ENCODE results near the gene CIZ1.

CIZ1 gene

DNA sequence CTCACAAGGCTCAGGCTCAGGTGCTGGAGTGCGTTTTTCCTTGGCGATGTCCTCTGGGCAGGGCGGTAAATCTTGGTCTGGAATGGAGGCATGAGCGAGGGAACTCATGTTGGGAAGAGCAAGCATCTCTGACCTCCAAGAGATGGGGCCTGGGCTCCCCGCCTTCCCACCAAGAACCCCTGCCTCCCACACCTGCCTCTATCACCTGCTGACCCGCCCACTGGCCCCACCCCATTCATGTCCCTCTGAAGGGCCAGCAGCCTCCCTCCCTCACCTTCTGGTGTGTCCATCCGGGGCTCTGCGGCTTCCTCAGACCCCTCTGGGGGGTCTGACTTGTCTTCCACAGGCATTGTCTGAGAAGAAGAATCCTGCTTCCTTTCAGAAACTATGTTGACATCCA lies 10.9 kb downstream of the CIZ1 start:
- H3K4me3 ChIP-seq (ENCODE audit: insufficient read length, low read depth): no peak overlapping the region
- peaks cover 7% of the 10 kb centered on the region; the same call in 1 of the 2 replicates for H3K9me3 ChIP-seq (ENCODE audit: insufficient read depth, low read length)
- H3K4me1 ChIP-seq (ENCODE audit: insufficient read depth, insufficient read length): peaks cover 15% of the 10 kb centered on the region
- peaks cover 74% of the 10 kb centered on the region for H3K36me3 ChIP-seq (ENCODE audit: insufficient read depth, insufficient read length, low read length)
- TF ChIP-seq YY1 (IDR thresholded peaks at IDR 0.05; ENCODE audit: insufficient read depth, insufficient read length): no peak
- TF ChIP-seq SUZ12 (IDR thresholded peaks at IDR 0.05; ENCODE audit: extremely low read depth, insufficient read depth, insufficient read length): no peak
- TF ChIP-seq ZNF274 (IDR thresholded peaks at IDR 0.05; ENCODE audit: low read depth, low read length): no peak
- no peak for DNase-seq (ENCODE audit: low read depth, low spot score)
- no peaks in the 10 kb centered on the region for H3K27me3 ChIP-seq (ENCODE audit: insufficient read depth, insufficient read length)
- no peak overlapping the region for H3K9ac ChIP-seq (ENCODE audit: insufficient read length, low read depth)

DNA sequence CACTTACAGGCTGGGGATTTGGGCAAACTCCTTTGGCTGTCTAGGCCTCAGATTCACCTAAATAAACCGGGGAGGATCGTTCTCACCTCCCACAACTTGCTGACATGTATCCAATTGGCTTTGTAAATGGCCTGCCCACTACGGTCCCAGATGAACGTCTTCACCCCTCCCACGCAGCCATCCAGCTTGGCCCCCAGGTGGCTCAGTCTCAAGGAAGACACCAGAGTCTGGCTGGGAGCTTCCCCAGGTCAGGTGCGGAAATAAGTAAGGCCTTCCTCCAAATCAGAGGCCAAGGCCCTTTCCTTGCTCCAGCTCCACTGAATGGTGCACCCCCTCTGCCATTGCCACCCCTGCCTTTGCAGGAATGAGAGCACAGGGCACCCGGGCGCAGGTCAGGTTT lies 11.4 kb downstream of the CIZ1 start:
- H3K27me3 ChIP-seq (ENCODE audit: insufficient read depth, insufficient read length): no peaks in the 10 kb centered on the region
- TF ChIP-seq ZNF274 (IDR thresholded peaks at IDR 0.05; ENCODE audit: low read depth, low read length) (no peak), SUZ12 (IDR thresholded peaks at IDR 0.05; ENCODE audit: extremely low read depth, insufficient read depth, insufficient read length) (no peak), YY1 (IDR thresholded peaks at IDR 0.05; ENCODE audit: insufficient read depth, insufficient read length) (no peak)
- no peak for DNase-seq (ENCODE audit: low read depth, low spot score)
- H3K36me3 ChIP-seq (ENCODE audit: insufficient read depth, insufficient read length, low read length): peaks cover 74% of the 10 kb centered on the region
- H3K9ac ChIP-seq (ENCODE audit: insufficient read length, low read depth): no peak overlapping the region
- peaks cover 7% of the 10 kb centered on the region; the same call in 1 of the 2 replicates for H3K9me3 ChIP-seq (ENCODE audit: insufficient read depth, low read length)
- peaks cover 15% of the 10 kb centered on the region for H3K4me1 ChIP-seq (ENCODE audit: insufficient read depth, insufficient read length)
- H3K4me3 ChIP-seq (ENCODE audit: insufficient read length, low read depth): no peak overlapping the region

DNA sequence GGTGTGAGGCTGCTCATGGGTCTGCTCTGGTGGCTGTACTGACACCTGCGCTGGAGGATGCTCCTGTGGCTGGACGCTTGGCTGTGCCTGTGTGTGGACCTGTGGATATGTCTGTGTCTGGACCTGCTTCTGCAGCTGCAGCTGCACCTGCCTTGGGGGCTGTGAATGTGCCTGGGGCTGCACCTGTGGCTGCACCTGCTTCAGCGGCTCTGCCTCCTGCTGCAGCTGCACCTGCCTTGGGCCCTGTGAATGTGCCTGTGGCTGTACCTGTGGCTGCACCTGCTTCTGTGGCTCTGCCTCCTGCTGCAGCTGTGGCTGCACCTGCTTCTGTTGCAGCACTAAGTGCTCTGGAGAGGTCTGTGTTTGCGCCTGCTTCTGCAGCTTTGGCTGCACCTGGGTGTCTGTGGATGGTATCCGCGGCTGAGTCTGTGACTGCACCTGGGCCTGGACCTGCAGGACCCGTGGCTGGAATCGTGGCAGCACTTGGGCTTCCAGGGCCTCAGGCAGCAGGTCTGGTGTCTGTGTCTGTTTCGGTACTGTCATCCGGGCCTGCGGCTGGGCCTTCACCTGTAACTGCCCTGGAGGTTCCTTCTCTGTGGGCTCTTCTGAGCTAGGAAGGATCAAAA lies 12.5 kb downstream of the CIZ1 start:
- H3K4me1 ChIP-seq (ENCODE audit: insufficient read depth, insufficient read length): peaks cover 18% of the 10 kb centered on the region
- no peaks in the 10 kb centered on the region for H3K27me3 ChIP-seq (ENCODE audit: insufficient read depth, insufficient read length)
- no peak overlapping the region for H3K9ac ChIP-seq (ENCODE audit: insufficient read length, low read depth)
- TF ChIP-seq SUZ12 (IDR thresholded peaks at IDR 0.05; ENCODE audit: extremely low read depth, insufficient read depth, insufficient read length) (no peak), ZNF274 (IDR thresholded peaks at IDR 0.05; ENCODE audit: low read depth, low read length) (no peak), YY1 (IDR thresholded peaks at IDR 0.05; ENCODE audit: insufficient read depth, insufficient read length) (no peak)
- peaks cover 84% of the 10 kb centered on the region for H3K36me3 ChIP-seq (ENCODE audit: insufficient read depth, insufficient read length, low read length)
- no peak overlapping the region for H3K4me3 ChIP-seq (ENCODE audit: insufficient read length, low read depth)
- no peak for DNase-seq (ENCODE audit: low read depth, low spot score)
- H3K9me3 ChIP-seq (ENCODE audit: insufficient read depth, low read length): peaks cover 7% of the 10 kb centered on the region; the same call in 1 of the 2 replicates

- peaks cover 70% of the 10 kb centered on the region for H3K36me3 ChIP-seq (ENCODE audit: insufficient read depth, insufficient read length, low read length)
- DNase-seq (ENCODE audit: low read depth, low spot score): no peak
- peaks cover 7% of the 10 kb centered on the region; the same call in 1 of the 2 replicates for H3K9me3 ChIP-seq (ENCODE audit: insufficient read depth, low read length)
- TF ChIP-seq ZNF274 (IDR thresholded peaks at IDR 0.05; ENCODE audit: low read depth, low read length): no peak
- no peak for TF ChIP-seq YY1 (IDR thresholded peaks at IDR 0.05; ENCODE audit: insufficient read depth, insufficient read length)
- no peak for TF ChIP-seq SUZ12 (IDR thresholded peaks at IDR 0.05; ENCODE audit: extremely low read depth, insufficient read depth, insufficient read length)
- no peaks in the 10 kb centered on the region for H3K27me3 ChIP-seq (ENCODE audit: insufficient read depth, insufficient read length)
- peaks cover 16% of the 10 kb centered on the region for H3K4me1 ChIP-seq (ENCODE audit: insufficient read depth, insufficient read length)
- H3K9ac ChIP-seq (ENCODE audit: insufficient read length, low read depth): peak overlapping the region; percentile 62
- no peak overlapping the region for H3K4me3 ChIP-seq (ENCODE audit: insufficient read length, low read depth)
These were observed 15.6 kb downstream of the CIZ1 start for GRCh38 chr9:128175726-128176125.

DNA sequence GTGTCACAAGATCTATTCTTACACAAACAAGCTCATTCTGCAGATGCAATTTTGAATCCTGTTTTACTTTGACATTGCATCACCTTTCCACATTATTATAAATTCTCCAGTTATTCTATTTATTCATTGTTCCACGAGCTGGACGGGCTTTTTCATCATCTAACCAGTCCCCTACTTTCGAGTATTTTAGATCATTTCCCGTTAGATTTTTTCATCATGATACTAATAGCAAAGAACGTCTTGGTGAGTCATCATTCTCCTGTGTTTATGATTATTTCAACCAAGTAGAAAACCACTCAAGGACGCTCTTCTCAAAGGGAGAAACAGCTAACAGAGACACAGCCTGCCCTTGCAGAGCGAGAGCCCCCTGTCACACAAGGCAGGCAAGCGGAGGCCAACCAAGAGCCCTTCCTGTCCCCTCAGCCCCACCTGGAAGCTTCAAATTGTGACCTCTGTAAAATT lies 16.2 kb downstream of the CIZ1 start:
- TF ChIP-seq SUZ12 (IDR thresholded peaks at IDR 0.05; ENCODE audit: extremely low read depth, insufficient read depth, insufficient read length) (no peak), ZNF274 (IDR thresholded peaks at IDR 0.05; ENCODE audit: low read depth, low read length) (no peak)
- H3K4me1 ChIP-seq (ENCODE audit: insufficient read depth, insufficient read length): peaks cover 16% of the 10 kb centered on the region
- no peak overlapping the region for H3K9ac ChIP-seq (ENCODE audit: insufficient read length, low read depth)

GRCh38 chr9:128174062-128174461 lies 17.3 kb downstream of the CIZ1 start:
- TF ChIP-seq SUZ12 (IDR thresholded peaks at IDR 0.05; ENCODE audit: extremely low read depth, insufficient read depth, insufficient read length) (no peak), YY1 (IDR thresholded peaks at IDR 0.05; ENCODE audit: insufficient read depth, insufficient read length) (no peak), ZNF274 (IDR thresholded peaks at IDR 0.05; ENCODE audit: low read depth, low read length) (no peak)
- Histone ChIP-seq H3K4me3 (ENCODE audit: insufficient read length, low read depth) (no peak overlapping the region), H3K9ac (ENCODE audit: insufficient read length, low read depth) (peak overlapping the region; percentile 58), H3K9me3 (ENCODE audit: insufficient read depth, low read length) (peaks cover 3% of the 10 kb centered on the region; the same call in 1 of the 2 replicates), H3K27me3 (ENCODE audit: insufficient read depth, insufficient read length) (no peaks in the 10 kb centered on the region), H3K4me1 (ENCODE audit: insufficient read depth, insufficient read length) (peaks cover 16% of the 10 kb centered on the region), H3K36me3 (ENCODE audit: insufficient read depth, insufficient read length, low read length) (peaks cover 68% of the 10 kb centered on the region)
- no peak for DNase-seq (ENCODE audit: low read depth, low spot score)

More for the DNA sequence above, 16.2 kb downstream of the CIZ1 start:
- Histone ChIP-seq H3K4me3 (ENCODE audit: insufficient read length, low read depth) (no peak overlapping the region), H3K36me3 (ENCODE audit: insufficient read depth, insufficient read length, low read length) (peaks cover 66% of the 10 kb centered on the region), H3K9me3 (ENCODE audit: insufficient read depth, low read length) (peaks cover 7% of the 10 kb centered on the region; the same call in 1 of the 2 replicates), H3K27me3 (ENCODE audit: insufficient read depth, insufficient read length) (no peaks in the 10 kb centered on the region)
- no peak for DNase-seq (ENCODE audit: low read depth, low spot score)

GRCh38 chr9:128169925-128170324 lies 21.4 kb downstream of the CIZ1 start:
- peaks cover 60% of the 10 kb centered on the region for H3K36me3 ChIP-seq (ENCODE audit: insufficient read depth, insufficient read length, low read length)
- no peaks in the 10 kb centered on the region for H3K9me3 ChIP-seq (ENCODE audit: insufficient read depth, low read length)
- H3K27me3 ChIP-seq (ENCODE audit: insufficient read depth, insufficient read length): no peaks in the 10 kb centered on the region
- TF ChIP-seq YY1 (IDR thresholded peaks at IDR 0.05; ENCODE audit: insufficient read depth, insufficient read length) (no peak), SUZ12 (IDR thresholded peaks at IDR 0.05; ENCODE audit: extremely low read depth, insufficient read depth, insufficient read length) (no peak), ZNF274 (IDR thresholded peaks at IDR 0.05; ENCODE audit: low read depth, low read length) (no peak)
- H3K9ac ChIP-seq (ENCODE audit: insufficient read length, low read depth): no peak overlapping the region
- no peak for DNase-seq (ENCODE audit: low read depth, low spot score)
- peaks cover 3% of the 10 kb centered on the region for H3K4me1 ChIP-seq (ENCODE audit: insufficient read depth, insufficient read length)
- H3K4me3 ChIP-seq (ENCODE audit: insufficient read length, low read depth): no peak overlapping the region
